ENCODE results near the gene IGF1.

Gene IGF1

DNA sequence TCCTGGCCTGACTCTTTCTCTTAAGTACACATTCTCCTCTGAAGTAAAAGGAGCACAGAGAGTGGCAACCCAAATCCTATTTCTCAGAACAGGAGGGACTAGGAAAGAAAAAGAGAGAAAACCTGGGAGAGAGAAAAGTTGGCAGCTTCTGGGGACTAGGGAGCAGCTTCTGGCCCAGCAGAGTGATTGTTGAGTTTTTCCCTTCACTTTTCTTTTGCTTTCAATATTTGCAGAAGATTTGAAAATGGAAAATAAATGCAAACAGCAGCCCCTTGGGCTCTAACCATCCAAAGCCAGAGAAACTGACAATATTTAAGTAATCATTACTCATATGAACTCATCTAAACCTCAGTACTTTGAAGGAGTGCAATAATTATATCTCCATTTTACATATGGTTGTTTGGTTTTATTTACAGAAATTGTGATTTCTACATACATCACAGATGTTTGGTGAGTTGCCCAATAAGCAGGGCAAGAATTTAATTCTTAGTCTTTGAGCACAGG lies 28.8 kb upstream of the IGF1 start:
- no peak for TF ChIP-seq CTCF (IDR thresholded peaks at IDR 0.05; ENCODE audit: low read depth, low read length)
- no peak for DNase-seq (ENCODE audit: extremely low read depth, low read depth)

DNA sequence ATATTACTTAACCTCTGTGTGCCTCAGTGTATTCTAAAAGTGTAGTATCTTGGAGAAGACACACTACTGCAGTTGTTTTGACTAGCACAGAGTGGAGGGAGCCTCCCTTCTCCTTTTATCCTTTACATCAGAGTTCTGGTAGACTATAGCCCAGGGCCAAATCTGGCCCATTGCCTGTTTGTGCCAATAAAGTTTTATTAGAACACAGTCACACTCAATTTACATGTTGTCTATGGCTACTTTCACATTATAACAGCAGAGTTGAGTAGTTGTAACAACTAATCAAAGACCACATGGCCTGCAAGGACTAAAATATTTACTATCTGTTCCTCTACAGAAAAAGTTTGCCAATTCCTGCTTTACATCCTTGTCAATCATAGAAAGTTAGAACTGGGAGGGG lies 27.7 kb upstream of the IGF1 start:
- no peak for TF ChIP-seq CTCF (IDR thresholded peaks at IDR 0.05; ENCODE audit: low read depth, low read length)
- DNase-seq (ENCODE audit: extremely low read depth, low read depth), result no peak

GRCh38 chr12:102507301-102507700 lies 26.9 kb upstream of the IGF1 start:
- TF ChIP-seq CTCF (IDR thresholded peaks at IDR 0.05; ENCODE audit: low read depth, low read length), result no peak
- no peak for DNase-seq (ENCODE audit: extremely low read depth, low read depth)

- no peak for TF ChIP-seq CTCF (IDR thresholded peaks at IDR 0.05; ENCODE audit: low read depth, low read length)
- DNase-seq (ENCODE audit: extremely low read depth, low read depth), result no peak
Observed at GRCh38 chr12:102504871-102505270, 24.5 kb upstream of the IGF1 start.

DNA sequence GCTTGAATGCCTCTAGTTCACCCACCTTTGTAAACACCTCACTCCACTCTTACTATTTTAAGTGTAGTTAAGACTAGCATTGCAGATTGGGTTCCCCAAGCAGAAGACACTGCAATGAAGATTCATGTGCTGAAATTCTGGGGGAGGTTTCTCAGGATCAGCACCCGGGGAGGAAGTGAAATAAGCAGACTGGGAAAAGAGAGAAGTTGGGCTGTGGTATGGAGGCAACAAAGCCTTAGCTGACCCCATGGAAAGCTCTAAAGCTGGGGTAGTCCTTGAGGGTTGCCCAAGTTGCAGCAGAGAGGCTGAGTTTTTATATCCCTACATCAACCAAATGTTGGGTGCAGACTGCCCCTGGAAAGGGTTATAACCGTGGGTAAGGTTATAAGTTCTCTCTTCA lies 23.9 kb upstream of the IGF1 start:
- no peak for DNase-seq (ENCODE audit: extremely low read depth, low read depth)

GRCh38 chr12:102503831-102504230 lies 23.5 kb upstream of the IGF1 start:
- TF ChIP-seq CTCF (IDR thresholded peaks at IDR 0.05; ENCODE audit: low read depth, low read length), result no peak
- DNase-seq (ENCODE audit: extremely low read depth, low read depth), result no peak

More for the DNA sequence above, 23.9 kb upstream of the IGF1 start:
- TF ChIP-seq CTCF (IDR thresholded peaks at IDR 0.05; ENCODE audit: low read depth, low read length), result no peak

DNA sequence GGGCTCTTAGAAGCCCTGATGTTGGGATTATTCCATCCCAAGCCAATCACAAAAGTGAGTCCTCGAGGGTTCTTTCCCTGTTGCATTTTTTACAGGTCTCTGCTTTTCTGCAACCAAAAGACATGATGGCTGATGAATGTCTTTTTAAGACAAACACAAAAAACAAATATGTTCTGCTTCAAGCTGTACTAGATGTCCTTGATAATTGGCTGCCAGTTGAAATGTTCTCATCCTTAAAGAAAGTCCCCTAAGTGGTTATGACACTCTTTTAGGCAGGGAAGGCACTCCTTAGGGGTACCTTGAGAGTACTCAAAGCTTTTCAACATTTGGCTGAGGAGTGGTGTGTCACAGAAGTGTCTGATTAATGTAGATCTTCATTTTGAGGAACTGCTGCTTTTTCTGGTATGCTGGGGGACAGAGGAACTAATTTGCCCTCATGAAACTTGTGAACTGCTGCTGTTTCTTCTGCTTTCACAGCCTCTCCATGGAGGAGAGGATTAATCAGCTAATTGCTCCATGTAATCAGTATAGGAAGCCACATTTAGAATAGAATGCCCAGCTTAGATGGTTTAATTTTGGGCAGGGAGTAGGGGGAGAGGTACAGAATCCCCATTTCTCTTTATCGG lies 22.8 kb upstream of the IGF1 start:
- no peak for TF ChIP-seq CTCF (IDR thresholded peaks at IDR 0.05; ENCODE audit: low read depth, low read length)
- no peak for DNase-seq (ENCODE audit: extremely low read depth, low read depth)

Measured in AG09319 (cell line).